Esophagus (tissue), 2 donors: ENCODE measurements around the gene RBBP6. TPM values are rescaled to one million over a fixed set of nuclear protein-coding genes. Genes with fewer than 3 reads are reported as not detected.
"Not testable (repeated sequence)": the region's sequence is repeated elsewhere in the genome, so short reads cannot be mapped to it uniquely, and the experiment has no call there.

Experiments used
- H3K27ac ChIP-seq, 2 donors: one replicate each; pipeline ENCODE4 v1.5.1; 2013; ENCODE audit warnings: low read depth in 2 of 2, mild to moderate bottlenecking in 2 of 2, inconsistent platforms in 1 of 2, low read length in 1 of 2, moderate library complexity in 1 of 2
- H3K27me3 ChIP-seq, 2 donors: one replicate each; pipeline ENCODE4 v1.6.1; 2013; ENCODE audit warnings: low read length in 2 of 2, control low read depth in 1 of 2, mild to moderate bottlenecking in 1 of 2; ENCODE audit not compliant: insufficient read depth in 2 of 2, control insufficient read depth in 1 of 2
- H3K36me3 ChIP-seq, 2 donors: one replicate each; pipeline ENCODE4 v1.6.1; 2013; ENCODE audit warnings: low read length in 1 of 2; ENCODE audit not compliant: control insufficient read depth in 2 of 2, insufficient read depth in 2 of 2
- H3K4me1 ChIP-seq, 2 donors: one replicate each; pipeline ENCODE4 v1.6.1; 2013; ENCODE audit warnings: low read length in 1 of 2; ENCODE audit not compliant: control insufficient read depth in 2 of 2, insufficient read depth in 2 of 2
- H3K4me3 ChIP-seq, 2 donors: one replicate each; pipeline ENCODE4 v1.5.1; 2013; ENCODE audit warnings: low read length in 2 of 2, mild to moderate bottlenecking in 2 of 2, low read depth in 1 of 2, moderate library complexity in 1 of 2
- H3K9me3 ChIP-seq, 2 donors: one replicate each; pipeline ENCODE4 v1.6.1; 2013; ENCODE audit warnings: mild to moderate bottlenecking in 2 of 2, low read depth in 1 of 2, low read length in 1 of 2, moderate library complexity in 1 of 2; ENCODE audit not compliant: control insufficient read depth in 2 of 2, insufficient read depth in 1 of 2
- WGBS, 2 donors: extraction: QIAGEN DNeasy Blood & Tissue Kit; methylation state at CpG; one replicate each; pipeline ENCODE4 v1.1.7; 2013; 5-methylcytosine and 5-hydroxymethylcytosine counted together
- polyA plus RNA-seq, 2 donors: library from polyadenylated mRNA; stranded (reverse); fragments of 200-250 nt; gene quantifications; one replicate each; pipeline ENCODE4 v1.2.3, GENCODE V29; 2013
- donor health status: healthy with polysubstance abuse.
- donor health status: Bipolar disorder and iron deficiency.

The RBBP6 gene
- polyA plus RNA-seq, 2 donors = 20.1 to 27.9 TPM

- Histone ChIP-seq H3K36me3 (no peaks in the 10 kb centered on the region), H3K4me1 (no peaks in the 10 kb centered on the region), H3K4me3 (no peak overlapping the region), H3K27ac (no peak overlapping the region), H3K27me3 (no peaks in the 10 kb centered on the region), H3K9me3 (no peaks in the 10 kb centered on the region)
- 78 to 79% methylated on average over 4 of the region's 4 CpGs for WGBS, 2 donors
These were observed 73.3 kb downstream of the RBBP6 start for GRCh38 chr16:24612656-24613055.

- H3K36me3 ChIP-seq, H3K27me3 ChIP-seq, H3K4me1 ChIP-seq, H3K9me3 ChIP-seq, H3K4me3 ChIP-seq, H3K27ac ChIP-seq: not testable (repeated sequence)
- 91 to 94% methylated on average over 5 of the region's 5 CpGs for WGBS, 2 donors
These were observed 73.9 kb downstream of the RBBP6 start for GRCh38 chr16:24613267-24613666.

- no peaks in the 10 kb centered on the region for H3K27me3 ChIP-seq
- no peak overlapping the region for H3K27ac ChIP-seq
- no peaks in the 10 kb centered on the region for H3K4me1 ChIP-seq
- WGBS, 2 donors = 92 to 94% methylated on average over 2 of the region's 2 CpGs
- H3K4me3 ChIP-seq = no peak overlapping the region
- H3K9me3 ChIP-seq = no peaks in the 10 kb centered on the region
- H3K36me3 ChIP-seq = no peaks in the 10 kb centered on the region
These were observed 78.1 kb downstream of the RBBP6 start for GRCh38 chr16:24617502-24617901.

Other genes starting within 250 kb of the RBBP6 start
- gene TNRC6A, start 190.1 kb downstream of the RBBP6 start, polyA plus RNA-seq = 10 to 100 TPM; 10.0 to 14.7 TPM